ENCODE results near the gene POLD3. TPM values are rescaled to one million over a fixed set of nuclear protein-coding genes. Genes with fewer than 3 reads are reported as not detected.
"Not testable (repeated sequence)": the region's sequence is repeated elsewhere in the genome, so short reads cannot be mapped to it uniquely, and the experiment has no call there.

The POLD3 gene
- polyA plus RNA-seq, 1 donor from 2014 or later, result 16.8 TPM

DNA sequence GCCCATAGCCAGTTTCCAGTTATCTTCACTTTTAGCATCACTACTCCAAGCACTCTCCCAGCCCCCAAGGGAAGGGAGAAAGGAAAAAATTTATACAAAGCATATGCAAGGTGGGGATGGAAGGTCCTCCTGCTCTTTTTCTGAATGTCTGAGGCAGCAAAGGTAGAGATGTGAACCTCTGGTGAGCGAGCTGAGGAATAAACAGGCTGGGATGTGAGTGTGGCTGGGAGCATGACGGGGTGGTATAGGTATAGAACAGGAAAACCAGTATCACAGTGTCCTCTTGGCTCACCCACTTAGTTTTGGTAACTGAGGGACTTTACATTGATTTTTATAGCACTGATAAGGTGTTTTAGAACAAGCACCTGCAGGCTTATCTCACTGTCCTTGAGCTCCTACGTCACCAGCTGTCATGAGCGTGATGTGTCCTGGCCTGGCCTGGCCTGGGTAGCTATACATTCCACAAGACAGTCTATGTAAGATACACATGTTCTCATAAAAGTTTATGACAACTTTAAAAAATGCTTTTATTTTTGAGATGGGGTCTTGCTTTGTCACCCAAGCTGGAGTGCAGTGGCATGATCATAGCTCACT is 10.3 kb upstream of the POLD3 start:
- Histone ChIP-seq H3K4me3 (ENCODE audit: low read length) (no peak overlapping the region), H3K9me2 (ENCODE audit: insufficient read depth, low read length) (no peaks in the 10 kb centered on the region), H3F3A (ENCODE audit: insufficient read depth, low read length, poor library complexity, severe bottlenecking) (no peaks in the 10 kb centered on the region), H3K4me2 (ENCODE audit: low read length) (no peak overlapping the region), H3K27ac (ENCODE audit: low read length) (no peak overlapping the region), H4K20me1 (ENCODE audit: insufficient read depth) (no peaks in the 10 kb centered on the region), H2AFZ (ENCODE audit: low read depth, low read length) (no peak overlapping the region), H3K27me3 (ENCODE audit: insufficient read depth, low read depth, low read length) (no peaks in the 10 kb centered on the region), H3K9ac (ENCODE audit: low read length) (no peak overlapping the region), H3K36me3 (ENCODE audit: insufficient read depth, low read length) (no peaks in the 10 kb centered on the region), H3K79me2 (replicated peaks; ENCODE audit: insufficient read depth, low read length) (no peaks in the 10 kb centered on the region), H3K9me3 (ENCODE audit: low read length) (no peaks in the 10 kb centered on the region)
- TF ChIP-seq EP300 (conservative IDR thresholded peaks at IDR 0.05; ENCODE audit: poor library complexity, severe bottlenecking) (no peak), RAD21 (conservative IDR thresholded peaks at IDR 0.05) (no peak)

DNA sequence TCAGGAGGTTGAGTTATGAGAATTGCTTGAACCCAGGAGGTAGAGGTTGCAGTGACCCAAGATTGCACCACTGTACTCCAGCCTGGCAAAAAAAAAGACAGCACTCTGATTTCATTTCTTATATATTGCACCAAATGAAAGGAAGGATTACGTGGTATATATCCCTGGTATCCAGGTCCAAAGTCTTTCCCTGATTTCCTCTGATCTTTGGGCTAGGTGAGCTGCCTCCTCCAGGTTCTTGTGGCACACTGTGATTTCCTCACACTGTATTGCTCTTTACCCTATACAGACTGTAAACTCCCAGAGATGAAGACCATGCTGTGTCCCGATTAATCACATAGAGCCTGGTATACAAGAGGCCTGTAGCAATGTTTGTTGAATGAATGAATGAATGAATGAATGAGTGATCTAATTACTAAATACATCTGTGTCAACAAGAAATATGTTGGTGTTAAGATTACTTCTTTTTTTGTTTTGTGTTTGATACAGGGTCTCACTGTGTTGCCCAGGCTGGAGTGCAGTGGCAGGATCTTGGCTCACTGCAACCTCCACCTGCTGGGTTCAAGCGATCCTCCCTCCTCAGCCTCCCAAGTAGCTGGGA is 9.3 kb upstream of the POLD3 start:
- H2AFZ ChIP-seq (ENCODE audit: low read depth, low read length), result no peak overlapping the region
- H3K4me3 ChIP-seq (ENCODE audit: low read length), result no peak overlapping the region
- no peaks in the 10 kb centered on the region for H4K20me1 ChIP-seq (ENCODE audit: insufficient read depth)
- H3K9me2 ChIP-seq (ENCODE audit: insufficient read depth, low read length), result no peaks in the 10 kb centered on the region
- H3F3A ChIP-seq (ENCODE audit: insufficient read depth, low read length, poor library complexity, severe bottlenecking), result no peaks in the 10 kb centered on the region
- H3K27me3 ChIP-seq (ENCODE audit: insufficient read depth, low read depth, low read length), result no peaks in the 10 kb centered on the region
- no peak overlapping the region for H3K4me2 ChIP-seq (ENCODE audit: low read length)
- H3K9ac ChIP-seq (ENCODE audit: low read length), result no peak overlapping the region
- no peaks in the 10 kb centered on the region for H3K36me3 ChIP-seq (ENCODE audit: insufficient read depth, low read length)
- no peaks in the 10 kb centered on the region for H3K9me3 ChIP-seq (ENCODE audit: low read length)
- no peaks in the 10 kb centered on the region for H3K79me2 ChIP-seq (replicated peaks; ENCODE audit: insufficient read depth, low read length)
- H3K27ac ChIP-seq (ENCODE audit: low read length), result no peak overlapping the region
- TF ChIP-seq EZH2 (IDR thresholded peaks at IDR 0.05; ENCODE audit: borderline replicate concordance, insufficient read depth, low read length, poor library complexity, severe bottlenecking) (no peak), POLR2AphosphoS5 (IDR thresholded peaks at IDR 0.05) (no peak)

DNA sequence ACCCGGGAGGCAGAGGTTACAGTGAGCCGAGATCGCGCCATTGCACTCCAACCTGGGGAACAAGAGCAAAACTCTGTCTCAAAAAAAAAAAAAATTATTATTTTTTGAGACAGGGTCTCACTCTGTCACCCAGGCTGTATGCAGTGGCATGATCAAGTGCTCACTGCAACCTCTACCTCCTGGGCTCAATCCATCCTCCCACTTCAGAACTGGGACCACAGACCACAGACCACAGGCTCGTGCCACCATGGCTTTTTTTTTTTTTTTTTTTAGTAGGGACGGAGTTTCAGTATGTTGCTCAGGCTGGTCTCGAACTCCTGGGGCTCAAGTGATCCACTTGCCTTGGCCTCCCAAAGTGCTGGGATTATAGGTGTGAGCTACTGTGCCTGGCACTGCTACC is 1.9 kb upstream of the POLD3 start:
- not testable (repeated sequence) for H3K27me3 ChIP-seq (ENCODE audit: insufficient read depth, low read depth, low read length); H3K36me3 ChIP-seq (ENCODE audit: insufficient read depth, low read length); H2AFZ ChIP-seq (ENCODE audit: low read depth, low read length); H3K27ac ChIP-seq (ENCODE audit: low read length); H3K9me2 ChIP-seq (ENCODE audit: insufficient read depth, low read length); H3K9ac ChIP-seq (ENCODE audit: low read length); H4K20me1 ChIP-seq (ENCODE audit: insufficient read depth); H3K4me2 ChIP-seq (ENCODE audit: low read length); H3K9me3 ChIP-seq (ENCODE audit: low read length); H3F3A ChIP-seq (ENCODE audit: insufficient read depth, low read length, poor library complexity, severe bottlenecking); H3K4me3 ChIP-seq (ENCODE audit: low read length)
- peaks cover 14% of the 10 kb centered on the region for H3K79me2 ChIP-seq (replicated peaks; ENCODE audit: insufficient read depth, low read length)

DNA sequence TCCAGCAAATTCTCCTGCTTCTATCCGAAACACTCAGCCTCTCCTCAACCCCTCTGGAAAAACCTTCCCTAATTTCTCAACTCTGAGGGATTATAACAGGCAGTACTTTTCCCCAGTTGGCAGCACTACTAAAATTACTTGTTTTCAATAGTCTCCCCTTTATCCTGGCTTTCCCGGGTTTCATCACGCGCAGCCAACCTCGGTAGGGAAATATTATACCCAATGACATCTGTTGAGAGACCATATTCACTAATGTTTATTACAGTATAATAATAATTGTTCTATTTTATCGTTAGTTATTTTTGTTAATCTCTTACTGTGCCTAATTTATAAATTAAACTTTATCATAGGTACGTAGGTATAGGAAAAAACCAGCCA is 330 bp upstream of the POLD3 start:
- Histone ChIP-seq H3K27ac (ENCODE audit: low read length) (peak overlapping the region; percentile 70), H3F3A (ENCODE audit: insufficient read depth, low read length, poor library complexity, severe bottlenecking) (no peaks in the 10 kb centered on the region), H3K9me2 (ENCODE audit: insufficient read depth, low read length) (no peaks in the 10 kb centered on the region), H3K79me2 (replicated peaks; ENCODE audit: insufficient read depth, low read length) (peaks cover 14% of the 10 kb centered on the region), H3K27me3 (ENCODE audit: insufficient read depth, low read depth, low read length) (no peaks in the 10 kb centered on the region), H3K4me2 (ENCODE audit: low read length) (peak overlapping the region; percentile 72), H3K36me3 (ENCODE audit: insufficient read depth, low read length) (peaks cover 5% of the 10 kb centered on the region), H2AFZ (ENCODE audit: low read depth, low read length) (peak overlapping the region; percentile 31), H3K9me3 (ENCODE audit: low read length) (peaks cover 5% of the 10 kb centered on the region), H3K9ac (ENCODE audit: low read length) (peak overlapping the region; percentile 32), H3K4me3 (ENCODE audit: low read length) (peak overlapping the region; percentile 90), H4K20me1 (ENCODE audit: insufficient read depth) (no peaks in the 10 kb centered on the region)
- TF ChIP-seq TAF1 (IDR thresholded peaks at IDR 0.05; ENCODE audit: low read depth), result no peak
- TF ChIP-seq, protein P1, sequence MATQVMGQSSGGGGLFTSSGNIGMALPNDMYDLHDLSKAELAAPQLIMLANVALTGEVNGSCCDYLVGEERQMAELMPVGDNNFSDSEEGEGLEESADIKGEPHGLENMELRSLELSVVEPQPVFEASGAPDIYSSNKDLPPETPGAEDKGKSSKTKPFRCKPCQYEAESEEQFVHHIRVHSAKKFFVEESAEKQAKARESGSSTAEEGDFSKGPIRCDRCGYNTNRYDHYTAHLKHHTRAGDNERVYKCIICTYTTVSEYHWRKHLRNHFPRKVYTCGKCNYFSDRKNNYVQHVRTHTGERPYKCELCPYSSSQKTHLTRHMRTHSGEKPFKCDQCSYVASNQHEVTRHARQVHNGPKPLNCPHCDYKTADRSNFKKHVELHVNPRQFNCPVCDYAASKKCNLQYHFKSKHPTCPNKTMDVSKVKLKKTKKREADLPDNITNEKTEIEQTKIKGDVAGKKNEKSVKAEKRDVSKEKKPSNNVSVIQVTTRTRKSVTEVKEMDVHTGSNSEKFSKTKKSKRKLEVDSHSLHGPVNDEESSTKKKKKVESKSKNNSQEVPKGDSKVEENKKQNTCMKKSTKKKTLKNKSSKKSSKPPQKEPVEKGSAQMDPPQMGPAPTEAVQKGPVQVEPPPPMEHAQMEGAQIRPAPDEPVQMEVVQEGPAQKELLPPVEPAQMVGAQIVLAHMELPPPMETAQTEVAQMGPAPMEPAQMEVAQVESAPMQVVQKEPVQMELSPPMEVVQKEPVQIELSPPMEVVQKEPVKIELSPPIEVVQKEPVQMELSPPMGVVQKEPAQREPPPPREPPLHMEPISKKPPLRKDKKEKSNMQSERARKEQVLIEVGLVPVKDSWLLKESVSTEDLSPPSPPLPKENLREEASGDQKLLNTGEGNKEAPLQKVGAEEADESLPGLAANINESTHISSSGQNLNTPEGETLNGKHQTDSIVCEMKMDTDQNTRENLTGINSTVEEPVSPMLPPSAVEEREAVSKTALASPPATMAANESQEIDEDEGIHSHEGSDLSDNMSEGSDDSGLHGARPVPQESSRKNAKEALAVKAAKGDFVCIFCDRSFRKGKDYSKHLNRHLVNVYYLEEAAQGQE (IDR thresholded peaks at IDR 0.05; ENCODE audit: borderline replicate concordance), result peak; percentile 24
